ENCODE measurements around the gene IKZF1. TPM values are rescaled to one million over a fixed set of nuclear protein-coding genes. Genes with fewer than 3 reads are reported as not detected.
A peak's percentile ranks its signal among the peaks of the same experiment; 100 is the strongest.

IKZF1 gene
- total RNA-seq, 1 experiment from 2014 or later: not detected

DNA sequence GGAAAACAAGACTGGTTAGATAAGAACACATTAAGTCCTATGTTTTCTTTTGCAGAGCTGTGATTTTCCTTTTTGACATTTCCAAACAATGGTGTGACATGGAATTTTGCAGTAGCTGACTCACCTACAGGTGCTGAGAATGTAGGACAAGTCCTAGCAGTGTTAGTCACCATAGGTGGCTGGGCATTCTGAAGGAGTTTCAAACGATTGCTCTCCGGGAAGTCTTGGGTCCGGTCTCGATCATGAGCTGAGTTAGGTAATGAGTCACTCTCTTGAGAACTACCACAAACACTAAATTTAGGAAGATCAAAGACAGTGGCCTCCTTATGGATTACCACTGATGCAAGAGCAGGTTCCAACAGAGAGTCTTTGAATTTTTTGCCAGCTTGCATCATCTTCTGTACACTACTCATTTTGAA, 142.0 kb downstream of the IKZF1 start:
- peak; percentile 97 for DNase-seq (ENCODE audit: low read depth)

DNA sequence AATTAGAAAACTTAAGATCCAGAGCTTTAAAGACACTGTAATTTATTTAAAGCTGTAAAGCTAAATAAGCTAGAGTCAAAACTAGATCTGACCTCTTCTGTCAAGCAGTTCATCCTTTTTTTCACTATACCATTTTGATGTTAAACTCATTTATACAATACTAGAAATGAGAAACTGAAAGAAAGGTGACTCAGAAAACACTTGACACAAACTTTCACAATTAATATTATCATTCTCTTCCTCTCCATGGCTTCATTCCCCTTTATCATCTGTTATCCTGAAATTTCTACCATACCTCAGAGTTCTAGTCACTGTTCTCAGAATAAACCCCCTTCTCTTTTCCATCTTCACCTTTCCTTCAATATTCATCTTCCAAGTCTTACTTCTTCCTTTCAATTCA, 144.3 kb downstream of the IKZF1 start:
- no peak for DNase-seq (ENCODE audit: low read depth)

DNA sequence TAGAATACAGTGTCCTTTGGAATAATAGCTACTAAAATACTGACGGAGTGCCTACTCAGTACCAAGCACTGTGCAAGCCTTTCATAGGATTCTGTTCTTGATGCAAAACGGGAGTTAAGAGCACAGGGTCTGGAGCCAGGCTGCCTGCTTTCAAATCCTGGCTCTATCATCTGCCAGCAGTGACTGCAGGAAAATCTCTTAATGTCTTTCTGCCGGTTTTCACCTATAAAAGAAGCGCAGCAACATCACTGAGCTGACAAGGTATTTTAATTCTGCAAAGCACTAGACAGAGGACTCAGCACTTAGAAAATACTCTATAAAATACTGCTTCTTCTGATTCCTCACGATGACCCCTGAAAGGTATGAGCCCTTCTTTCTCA, 145.0 kb downstream of the IKZF1 start:
- no peak for DNase-seq (ENCODE audit: low read depth)

DNA sequence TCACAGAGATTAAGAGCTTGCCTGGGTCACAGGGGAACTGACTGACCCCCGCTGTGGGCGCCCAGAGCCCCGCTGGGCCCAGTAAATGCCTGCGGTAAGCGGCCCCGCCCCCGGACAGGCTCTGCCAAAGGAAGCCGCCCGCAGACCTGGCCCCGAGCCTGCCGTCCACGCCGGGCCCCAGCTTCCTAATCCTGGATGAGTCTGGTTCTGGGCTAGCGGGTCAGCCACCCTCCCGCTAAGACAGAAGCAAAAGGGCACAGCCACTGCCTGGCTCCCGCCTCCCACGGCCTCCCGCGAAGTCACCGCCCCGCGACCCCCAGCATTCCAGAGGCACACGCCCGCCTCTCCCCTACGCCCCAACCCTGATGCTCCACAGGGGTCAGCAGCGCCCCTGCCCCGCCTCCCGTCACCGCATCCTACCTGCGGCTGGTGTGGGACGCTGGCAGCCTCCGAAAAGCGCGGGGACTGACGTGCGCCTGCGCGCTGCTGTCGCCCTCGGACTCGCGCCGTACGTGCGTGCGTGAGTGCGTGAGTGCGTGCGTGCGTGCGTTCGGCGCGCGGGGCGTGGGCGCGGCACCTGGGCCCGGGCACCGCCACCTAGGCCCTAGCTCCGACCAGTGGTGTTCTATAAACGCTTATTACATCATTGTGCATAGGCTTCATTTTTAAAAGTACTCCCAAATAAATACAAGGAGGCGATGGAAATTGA, 145.5 kb downstream of the IKZF1 start, which contains the start of gene FIGNL1:
FIGNL1 (minus strand) TSS at position 470 of the 709 bp plus-strand sequence. CDS start 3,063 bp downstream, outside the sequence.
- peak; percentile 68 for DNase-seq (ENCODE audit: low read depth)

DNA sequence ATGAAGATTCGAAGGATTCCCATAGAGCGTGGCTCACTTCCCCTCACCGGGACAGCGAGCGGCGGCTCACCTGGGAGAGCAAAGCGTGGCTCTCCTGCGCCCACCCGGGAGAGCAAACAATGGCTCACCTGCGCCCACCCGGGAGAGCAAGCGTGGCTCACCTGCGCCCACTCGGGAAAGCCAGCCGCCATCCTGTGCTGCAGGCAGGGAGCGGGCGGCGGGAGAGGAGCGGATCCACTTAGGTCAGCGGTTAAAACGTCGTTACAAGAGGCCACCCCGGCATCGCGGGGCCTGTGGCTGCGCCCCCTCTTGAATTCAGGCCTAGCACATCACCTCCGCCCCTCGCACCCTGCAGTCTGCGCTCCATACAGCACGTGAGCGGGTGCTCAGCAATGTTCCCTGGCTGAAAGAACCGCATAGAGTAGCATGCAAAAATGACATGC, 146.1 kb downstream of the IKZF1 start:
- DNase-seq (ENCODE audit: low read depth): no peak

Small RNA genes within 50 kb of the gene (small RNA-seq; reads per million reads assigned to genes)
- not detected for gene RNU6-1091P

Other genes starting within 250 kb of the IKZF1 start
- not detected in 2 replicates for gene ZPBP, start 211.5 kb upstream of the IKZF1 start, total RNA-seq (2014; rRNA removed; shearing (Covaris generic))
- gene FIGNL1, start 145.6 kb downstream of the IKZF1 start, total RNA-seq (2014; rRNA removed; shearing (Covaris generic)): 30.2 and 37.9 TPM in 2 replicates